Measurements from ENCODE around the gene IL6ST.
"Not testable (repeated sequence)": the region's sequence is repeated elsewhere in the genome, so short reads cannot be mapped to it uniquely, and the experiment has no call there.

IL6ST gene

GRCh38 chr5:55994998-55995914 lies 493 bp upstream of the IL6ST start:
- peak; percentile 99 for DNase-seq (ENCODE audit: extremely low spot score)
- peak; percentile 7 for TF ChIP-seq CTCF (IDR thresholded peaks at IDR 0.05; ENCODE audit: control extremely low read depth, extremely low read depth, low read depth, missing control alignments)
- ChIA-PET CTCF (interaction anchor here (1.1 to 1.2 kb wide), 2 partner anchors 26 to 49 kb away, joined by 3 read pairs; no protein-coding TSS in a partner anchor), POLR2A (interaction anchor here (0.7 kb wide), 1 partner anchor 10 kb away, joined by 3 read pairs; no protein-coding TSS in a partner anchor)

- TF ChIP-seq CTCF (IDR thresholded peaks at IDR 0.05; ENCODE audit: control extremely low read depth, extremely low read depth, low read depth, missing control alignments), result no peak
- peak; percentile 22 for DNase-seq (ENCODE audit: extremely low spot score)
- CTCF ChIA-PET, result no interaction called here
- POLR2A ChIA-PET, result no interaction called here
Observed at GRCh38 chr5:55993731-55994494, 850 bp downstream of the IL6ST start.

GRCh38 chr5:55993013-55993412 lies 1.8 kb downstream of the IL6ST start:
- CTCF ChIA-PET, result no interaction called here
- no peak for DNase-seq (ENCODE audit: extremely low spot score)
- TF ChIP-seq CTCF (IDR thresholded peaks at IDR 0.05; ENCODE audit: control extremely low read depth, extremely low read depth, low read depth, missing control alignments), result no peak
- POLR2A ChIA-PET, result no interaction called here

- TF ChIP-seq CTCF (IDR thresholded peaks at IDR 0.05; ENCODE audit: control extremely low read depth, extremely low read depth, low read depth, missing control alignments), result no peak
- no peak for DNase-seq (ENCODE audit: extremely low spot score)
- POLR2A ChIA-PET, result no interaction called here
- CTCF ChIA-PET, result no interaction called here
Observed at GRCh38 chr5:55991768-55992486, 2.8 kb downstream of the IL6ST start.

- POLR2A ChIA-PET; CTCF ChIA-PET; DNase-seq (ENCODE audit: extremely low spot score): not testable (repeated sequence)
Observed at GRCh38 chr5:55990895-55991294, 3.9 kb downstream of the IL6ST start.

GRCh38 chr5:55989860-55990259 lies 4.9 kb downstream of the IL6ST start:
- ChIA-PET CTCF (interaction anchor here (1.6 to 2.2 kb wide), 2 partner anchors 10 to 191 kb away, joined by 3 to 6 read pairs; no protein-coding TSS in a partner anchor), POLR2A (interaction anchor here (0.7 kb wide), 1 partner anchor 21 kb away, joined by 3 read pairs; no protein-coding TSS in a partner anchor)

More at GRCh38 chr5:55989860-55990259, 4.9 kb downstream of the IL6ST start:
- DNase-seq (ENCODE audit: extremely low spot score), result no peak
- no peak for TF ChIP-seq CTCF (IDR thresholded peaks at IDR 0.05; ENCODE audit: control extremely low read depth, extremely low read depth, low read depth, missing control alignments)

Data from GM10248 (cell line).